ENCODE data around the gene IMPA2.

The IMPA2 gene

DNA sequence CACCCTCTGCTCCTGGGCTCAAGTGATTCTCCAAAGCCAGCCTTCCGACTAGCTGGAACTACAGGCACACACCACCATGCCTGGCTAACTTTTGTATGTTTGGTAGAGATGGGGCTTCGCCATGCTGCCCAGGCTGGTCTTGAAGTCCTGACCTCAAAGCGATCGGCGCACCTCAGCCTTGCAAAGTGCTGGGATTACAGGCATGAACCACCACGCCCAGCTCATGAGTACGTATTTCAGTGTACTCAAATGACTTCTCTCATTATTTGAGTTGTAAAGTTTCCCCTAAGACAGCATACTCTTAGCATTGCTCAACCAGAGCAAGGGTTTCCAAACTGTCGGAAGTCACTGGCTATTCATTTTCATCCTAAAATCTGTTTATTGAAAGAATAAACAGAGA lies 40.3 kb downstream of the IMPA2 start:
- TF ChIP-seq CTCF (conservative IDR thresholded peaks at IDR 0.05; ENCODE audit: low read depth, low read length) = no peak
- H3K4me3 ChIP-seq (ENCODE audit: low read depth, low read length) = no peak overlapping the region
- DNase-seq (ENCODE audit: low read depth) = no peak

DNA sequence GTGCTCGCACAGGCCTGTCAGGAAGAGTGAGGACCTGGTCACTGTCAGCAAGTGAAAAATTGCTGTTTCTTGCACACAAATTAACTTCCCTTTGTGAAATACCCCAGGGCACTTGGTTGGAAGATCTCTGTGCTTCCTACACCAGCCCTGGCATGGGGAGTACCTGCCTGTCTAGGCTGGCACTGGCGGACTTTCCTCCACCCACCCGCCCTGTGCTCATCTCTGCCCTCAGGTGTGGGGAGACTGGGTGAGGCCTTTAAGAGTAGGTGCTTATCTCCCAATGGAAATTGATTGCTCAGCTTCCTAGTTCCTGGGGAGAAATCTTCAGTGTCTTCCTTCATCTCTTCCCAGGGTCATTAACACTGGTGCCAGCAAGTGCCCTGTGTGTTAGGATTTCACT lies 42.1 kb downstream of the IMPA2 start:
- no peak overlapping the region for H3K4me3 ChIP-seq (ENCODE audit: low read depth, low read length)
- no peak for TF ChIP-seq CTCF (conservative IDR thresholded peaks at IDR 0.05; ENCODE audit: low read depth, low read length)
- DNase-seq (ENCODE audit: low read depth) = no peak

GRCh38 chr18:12026562-12026961 lies 45.3 kb downstream of the IMPA2 start:
- H3K4me3 ChIP-seq (ENCODE audit: low read depth, low read length) = no peak overlapping the region
- DNase-seq (ENCODE audit: low read depth) = no peak
- TF ChIP-seq CTCF (conservative IDR thresholded peaks at IDR 0.05; ENCODE audit: low read depth, low read length) = no peak

GRCh38 chr18:12027046-12027445 lies 45.7 kb downstream of the IMPA2 start:
- TF ChIP-seq CTCF (conservative IDR thresholded peaks at IDR 0.05; ENCODE audit: low read depth, low read length) = no peak
- DNase-seq (ENCODE audit: low read depth) = no peak
- no peak overlapping the region for H3K4me3 ChIP-seq (ENCODE audit: low read depth, low read length)

- no peak for TF ChIP-seq CTCF (conservative IDR thresholded peaks at IDR 0.05; ENCODE audit: low read depth, low read length)
- H3K4me3 ChIP-seq (ENCODE audit: low read depth, low read length) = no peak overlapping the region
- DNase-seq (ENCODE audit: low read depth) = no peak
Measured at GRCh38 chr18:12027480-12027879, 46.2 kb downstream of the IMPA2 start.

GRCh38 chr18:12028040-12028628 lies 46.8 kb downstream of the IMPA2 start:
- TF ChIP-seq CTCF (conservative IDR thresholded peaks at IDR 0.05; ENCODE audit: low read depth, low read length) = no peak
- H3K4me3 ChIP-seq (ENCODE audit: low read depth, low read length) = no peak overlapping the region
- no peak for DNase-seq (ENCODE audit: low read depth)

GRCh38 chr18:12028674-12029073 lies 47.4 kb downstream of the IMPA2 start:
- DNase-seq (ENCODE audit: low read depth) = no peak
- no peak overlapping the region for H3K4me3 ChIP-seq (ENCODE audit: low read depth, low read length)
- TF ChIP-seq CTCF (conservative IDR thresholded peaks at IDR 0.05; ENCODE audit: low read depth, low read length) = no peak

All from choroid plexus epithelial cell (primary cell).